ENCODE measurements around the gene KIF5C.

KIF5C gene

GRCh38 chr2:148981324-148981723, 106.3 kb downstream of the KIF5C start:
- no peak for DNase-seq (ENCODE audit: low read depth)
- no peak for TF ChIP-seq CTCF (IDR thresholded peaks at IDR 0.05; ENCODE audit: insufficient read depth, low read depth, low read length, missing control alignments)
- H3K4me3 ChIP-seq (ENCODE audit: low read depth, low read length): no peak overlapping the region

- no peak for DNase-seq (ENCODE audit: low read depth)
- TF ChIP-seq CTCF (IDR thresholded peaks at IDR 0.05; ENCODE audit: insufficient read depth, low read depth, low read length, missing control alignments): no peak
- H3K4me3 ChIP-seq (ENCODE audit: low read depth, low read length): no peak overlapping the region
Observed at GRCh38 chr2:148981781-148982180, 106.8 kb downstream of the KIF5C start.

- TF ChIP-seq CTCF (IDR thresholded peaks at IDR 0.05; ENCODE audit: insufficient read depth, low read depth, low read length, missing control alignments): no peak
- DNase-seq (ENCODE audit: low read depth): no peak
- H3K4me3 ChIP-seq (ENCODE audit: low read depth, low read length): no peak overlapping the region
Observed at GRCh38 chr2:148982282-148982681, 107.3 kb downstream of the KIF5C start.

- DNase-seq (ENCODE audit: low read depth): no peak
- TF ChIP-seq CTCF (IDR thresholded peaks at IDR 0.05; ENCODE audit: insufficient read depth, low read depth, low read length, missing control alignments): no peak
- no peak overlapping the region for H3K4me3 ChIP-seq (ENCODE audit: low read depth, low read length)
Observed at GRCh38 chr2:148983896-148984295, 108.9 kb downstream of the KIF5C start.

GRCh38 chr2:148984449-148984848, 109.4 kb downstream of the KIF5C start:
- no peak for TF ChIP-seq CTCF (IDR thresholded peaks at IDR 0.05; ENCODE audit: insufficient read depth, low read depth, low read length, missing control alignments)
- DNase-seq (ENCODE audit: low read depth): no peak
- no peak overlapping the region for H3K4me3 ChIP-seq (ENCODE audit: low read depth, low read length)

- no peak for TF ChIP-seq CTCF (IDR thresholded peaks at IDR 0.05; ENCODE audit: insufficient read depth, low read depth, low read length, missing control alignments)
- no peak for DNase-seq (ENCODE audit: low read depth)
- no peak overlapping the region for H3K4me3 ChIP-seq (ENCODE audit: low read depth, low read length)
Observed at GRCh38 chr2:148987286-148987685, 112.3 kb downstream of the KIF5C start.

GRCh38 chr2:148988337-148988736, 113.3 kb downstream of the KIF5C start:
- no peak overlapping the region for H3K4me3 ChIP-seq (ENCODE audit: low read depth, low read length)
- no peak for TF ChIP-seq CTCF (IDR thresholded peaks at IDR 0.05; ENCODE audit: insufficient read depth, low read depth, low read length, missing control alignments)
- DNase-seq (ENCODE audit: low read depth): no peak
